Body of pancreas (tissue), 4 donors: ENCODE measurements around the gene MBNL1. TPM values are rescaled to one million over a fixed set of nuclear protein-coding genes. Genes with fewer than 3 reads are reported as not detected.

ENCODE experiments used
- ATAC-seq: fragments of 150-250 bp; one replicate; pipeline ENCODE4 v1.9.1; 2016
- DNase-seq, 4 donors: peaks; one replicate each; pipeline ENCODE4 v3.0.0-alpha.2; 2019
- H3K27ac ChIP-seq, 4 donors: fragments of 200-600 bp; sonication (generic); 1 replicate in 3 of 4; 2 replicates in 1 of 4; pipeline versions ENCODE4 v1.5.1 to v1.6.1; 2016 to 2019; ENCODE audit warnings: mild to moderate bottlenecking in 1 of 4, mixed read lengths in 1 of 4, moderate library complexity in 1 of 4
- H3K27me3 ChIP-seq, 2 donors: fragments of 200-600 bp; sonication (generic); one replicate each; pipeline ENCODE4 v1.6.0; 2016; ENCODE audit warnings: mild to moderate bottlenecking in 1 of 2
- H3K36me3 ChIP-seq, 2 donors: fragments of 200-600 bp; sonication (generic); replicated peaks in 1 of 2; 2 replicates each; pipeline ENCODE4 v1.5.1; 2016; ENCODE audit warnings: low read depth in 2 of 2; ENCODE audit not compliant: insufficient read depth in 1 of 2
- H3K4me1 ChIP-seq: fragments of 200-600 bp; sonication (generic); one replicate; pipeline ENCODE4 v1.6.0; 2016
- H3K4me3 ChIP-seq, 2 donors: fragments of 200-600 bp; sonication (generic); 1 replicate in 1 of 2; 2 replicates in 1 of 2; pipeline ENCODE4 v1.5.1; 2016 to 2019
- H3K9me3 ChIP-seq, 3 donors: fragments of 200-600 bp; sonication (generic); 1 replicate in 2 of 3; 2 replicates in 1 of 3; pipeline ENCODE4 v1.5.1; 2016
- CTCF ChIP-seq, 7 experiments: fragments of 450-650 bp in 4 of 7; fragments of 200-600 bp in 3 of 7; sonication (generic) in 3 of 7; IDR thresholded peaks; one replicate each; pipeline ENCODE4 v1.5.1; 2016 to 2019; ENCODE audit warnings: antibody characterized with exemption in 7 of 7
- POLR2A ChIP-seq, 3 donors: fragments of 450-650 bp; IDR thresholded peaks; one replicate each; pipeline ENCODE4 v1.6.1; 2016; ENCODE audit warnings: antibody characterized with exemption in 3 of 3, mild to moderate bottlenecking in 2 of 3
- WGBS, 2 donors: methylation state at CpG; one replicate each; pipeline ENCODE4 v1.1.5; 2017; 5-methylcytosine and 5-hydroxymethylcytosine counted together
- intact Hi-C: fragments of 100-400 bp; cut with DNase I; formaldehyde crosslinking; loops from one replicate; pipeline ENCODE4 v1.15.1; 2023
- total RNA-seq, 2 donors: library from RNA; depleted of rRNA; stranded (reverse); fragments of >200 nt; gene quantifications; one replicate each; pipeline ENCODE4 v1.1.0, GENCODE V29; 2016

The MBNL1 gene
- total RNA-seq, 2 donors from 2014 or later = 77.3 to 82.4 TPM

- Histone ChIP-seq H3K4me3 (no peak overlapping the region), H3K9me3 (no peaks in the 10 kb centered on the region), H3K27me3 (no peaks in the 10 kb centered on the region), H3K27ac (no peak overlapping the region), H3K4me1 (peaks cover 12% of the 10 kb centered on the region), H3K36me3 (no peaks in the 10 kb centered on the region)
- no peak for DNase-seq
- intact Hi-C loops = no loop called here
- no peak for ATAC-seq
- no peak for TF ChIP-seq CTCF (IDR thresholded peaks at IDR 0.05)
- no peak for TF ChIP-seq POLR2A (IDR thresholded peaks at IDR 0.05)
Measured at GRCh38 chr3:152357587-152357986, 88.9 kb downstream of the MBNL1 start.

GRCh38 chr3:152359385-152360248 lies 90.9 kb downstream of the MBNL1 start:
- ATAC-seq (no peak), DNase-seq (no peak)
- intact Hi-C loops = no loop called here
- 37 to 47% methylated on average over 2 of the region's 2 CpGs for WGBS, 2 donors
- Histone ChIP-seq H3K4me1 (peaks cover 12% of the 10 kb centered on the region), H3K9me3 (no peaks in the 10 kb centered on the region), H3K27me3 (no peaks in the 10 kb centered on the region), H3K36me3 (no peaks in the 10 kb centered on the region), H3K27ac (no peak overlapping the region), H3K4me3 (no peak overlapping the region)
- no peak for TF ChIP-seq POLR2A (IDR thresholded peaks at IDR 0.05)
- no peak for TF ChIP-seq CTCF (IDR thresholded peaks at IDR 0.05)

- Histone ChIP-seq H3K27ac (no peak overlapping the region), H3K27me3 (no peaks in the 10 kb centered on the region), H3K9me3 (no peaks in the 10 kb centered on the region), H3K4me1 (peaks cover 12% of the 10 kb centered on the region), H3K36me3 (no peaks in the 10 kb centered on the region), H3K4me3 (no peak overlapping the region)
- 27 to 38% methylated on average over 2 of the region's 2 CpGs for WGBS, 2 donors
- intact Hi-C loops = no loop called here
- TF ChIP-seq POLR2A (IDR thresholded peaks at IDR 0.05) (no peak), CTCF (IDR thresholded peaks at IDR 0.05) (no peak)
- ATAC-seq (no peak), DNase-seq (no peak)
Measured at GRCh38 chr3:152360302-152360701, 91.6 kb downstream of the MBNL1 start.

DNA sequence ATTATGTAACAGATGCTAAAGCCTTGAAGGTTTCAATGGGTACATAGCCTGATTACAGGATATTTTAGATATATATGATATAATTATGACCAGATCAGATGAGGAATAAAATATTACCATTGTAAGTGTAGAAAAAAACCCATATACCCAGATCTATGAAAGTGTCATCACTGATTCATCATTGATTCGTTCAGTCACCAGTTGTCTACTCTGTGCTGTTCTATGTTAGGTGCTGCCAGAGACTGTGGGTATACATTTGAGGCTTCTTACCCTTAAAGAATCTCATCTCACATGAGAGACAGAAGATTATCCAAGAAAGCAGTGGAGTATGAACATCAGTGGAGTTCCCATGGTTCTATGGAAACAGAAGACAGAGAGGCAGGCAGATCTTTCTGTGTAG lies 92.2 kb downstream of the MBNL1 start:
- 88 to 100% methylated on average over 1 of the region's 1 CpG for WGBS, 2 donors
- ATAC-seq (no peak), DNase-seq (no peak)
- H3K4me1 ChIP-seq = peaks cover 8% of the 10 kb centered on the region
- H3K27ac ChIP-seq = no peak overlapping the region
- H3K9me3 ChIP-seq = no peaks in the 10 kb centered on the region
- no peak overlapping the region for H3K4me3 ChIP-seq
- TF ChIP-seq CTCF (IDR thresholded peaks at IDR 0.05) (no peak), POLR2A (IDR thresholded peaks at IDR 0.05) (no peak)
- H3K27me3 ChIP-seq = no peaks in the 10 kb centered on the region
- no peaks in the 10 kb centered on the region for H3K36me3 ChIP-seq
- intact Hi-C loops = no loop called here

DNA sequence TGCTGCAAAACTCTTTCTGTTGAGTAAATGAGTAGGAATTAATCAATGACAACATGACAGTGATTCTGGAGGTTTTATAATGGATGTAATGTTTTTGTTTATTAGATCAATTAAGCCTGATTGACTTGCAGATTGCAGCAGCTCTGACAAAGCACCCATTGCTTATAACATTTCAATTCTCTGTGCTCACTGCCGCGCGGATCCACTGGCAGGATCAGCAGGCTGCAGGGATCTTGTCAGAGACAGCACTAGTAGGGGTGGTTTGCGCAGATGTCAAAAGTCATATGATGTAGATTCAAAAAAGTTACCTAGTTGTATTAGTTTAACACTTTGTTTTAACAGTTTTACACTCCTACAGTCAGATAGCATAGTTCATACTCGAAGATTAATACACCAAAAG lies 93.4 kb downstream of the MBNL1 start:
- Histone ChIP-seq H3K4me1 (peaks cover 13% of the 10 kb centered on the region), H3K27ac (no peak overlapping the region), H3K27me3 (no peaks in the 10 kb centered on the region), H3K36me3 (no peaks in the 10 kb centered on the region), H3K9me3 (no peaks in the 10 kb centered on the region), H3K4me3 (no peak overlapping the region)
- no peak for ATAC-seq
- TF ChIP-seq CTCF (IDR thresholded peaks at IDR 0.05) = no peak
- TF ChIP-seq POLR2A (IDR thresholded peaks at IDR 0.05) = no peak
- 81 to 97% methylated on average over 5 of the region's 5 CpGs for WGBS, 2 donors
- DNase-seq = no peak
- intact Hi-C loops = no loop called here
